ENCODE measurements around the gene MX1. TPM values are rescaled to one million over a fixed set of nuclear protein-coding genes. Genes with fewer than 3 reads are reported as not detected.

MX1 gene
- total RNA-seq, 2 donors from 2014 or later, result 65.2 to 154 TPM

GRCh38 chr21:41465176-41465781 is 39.2 kb downstream of the MX1 start:
- H3K9me3 Mint-ChIP-seq, result peaks cover 0 to 1% of the 10 kb centered on the region in 2 donors
- ATAC-seq (replicated peaks in 1 of 2) (no peak), DNase-seq (no peak)
- H3K4me3 Mint-ChIP-seq, result no peak overlapping the region
- peaks cover 2% of the 10 kb centered on the region in 2 donors for H3K36me3 Mint-ChIP-seq (ENCODE audit: insufficient read depth in 2 of 2)
- H3K27ac Mint-ChIP-seq, result no peak overlapping the region
- peaks cover 5% of the 10 kb centered on the region for H3K4me1 Mint-ChIP-seq (ENCODE audit: low read depth)
- peaks cover 19% of the 10 kb centered on the region for H3K27me3 Mint-ChIP-seq (ENCODE audit: low read depth)

DNA sequence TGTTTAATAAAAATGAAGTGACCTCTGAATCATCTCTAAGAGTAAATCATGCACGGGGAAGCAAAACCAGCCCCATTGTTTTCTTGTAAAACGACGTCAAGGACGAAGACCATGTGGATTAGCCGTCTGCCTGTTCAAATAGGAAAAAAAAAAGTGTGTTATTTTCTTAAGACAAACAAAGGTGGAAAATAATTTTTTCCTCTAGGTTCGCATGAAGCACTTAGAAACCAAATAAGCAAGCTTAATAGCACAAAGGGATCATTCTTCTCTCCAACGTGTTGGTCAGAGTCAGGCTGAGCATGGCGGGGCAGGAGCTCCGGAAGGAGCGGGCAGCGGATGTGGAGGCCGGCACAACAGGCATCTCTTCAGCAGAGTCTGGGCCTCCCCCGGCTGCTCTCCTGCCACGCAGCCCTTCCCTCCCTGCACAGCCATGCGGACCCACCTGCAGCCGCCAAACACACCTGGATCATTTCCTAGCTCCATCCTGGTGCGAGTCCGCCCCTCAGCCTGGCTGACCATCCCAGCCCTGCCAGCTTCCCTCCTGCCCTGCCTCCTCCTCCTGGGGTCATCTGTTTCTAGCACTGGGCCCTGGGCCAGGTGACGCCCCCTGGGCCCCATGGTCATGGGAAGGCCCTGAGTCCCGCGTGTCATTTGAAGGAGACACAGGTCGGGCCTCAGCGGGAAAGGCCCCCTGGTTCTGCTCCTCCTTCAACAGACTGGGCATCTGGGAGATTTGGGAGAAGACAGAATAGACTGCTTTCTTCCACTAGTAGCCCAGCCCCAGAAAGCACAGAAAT is 40.2 kb downstream of the MX1 start:
- ATAC-seq (replicated peaks in 1 of 2) (no peak), DNase-seq (no peak)
- H3K4me1 Mint-ChIP-seq (ENCODE audit: low read depth), result no peaks in the 10 kb centered on the region
- H3K27me3 Mint-ChIP-seq (ENCODE audit: low read depth), result peaks cover 19% of the 10 kb centered on the region
- peaks cover 2% of the 10 kb centered on the region in 2 donors for H3K36me3 Mint-ChIP-seq (ENCODE audit: insufficient read depth in 2 of 2)
- H3K9me3 Mint-ChIP-seq, result peaks cover 0 to 1% of the 10 kb centered on the region in 2 donors
- no peak overlapping the region for H3K27ac Mint-ChIP-seq
- H3K4me3 Mint-ChIP-seq, result no peak overlapping the region

DNA sequence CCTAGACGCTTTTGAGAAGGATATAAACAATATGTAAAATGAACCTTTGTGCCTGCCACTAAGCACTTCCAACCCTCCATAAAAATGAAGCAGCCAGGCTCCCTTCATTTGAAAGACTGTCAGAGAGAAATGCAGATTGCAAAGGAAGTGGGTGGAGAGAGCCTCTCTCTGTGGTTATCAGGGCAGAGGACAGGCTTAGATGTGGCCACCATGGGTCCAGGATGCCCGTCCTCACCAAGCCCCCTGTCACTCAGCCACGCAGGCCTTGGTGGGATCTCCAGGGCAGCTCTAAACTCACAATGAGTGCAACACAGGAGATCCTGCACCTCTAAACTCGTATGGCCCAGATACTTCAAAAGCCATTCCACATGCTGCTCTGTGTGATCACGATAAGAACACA is 44.0 kb downstream of the MX1 start:
- DNase-seq (no peak), ATAC-seq (replicated peaks in 1 of 2) (no peak)
- H3K9me3 Mint-ChIP-seq, result no peaks in the 10 kb centered on the region
- H3K36me3 Mint-ChIP-seq (ENCODE audit: insufficient read depth in 2 of 2), result no peaks in the 10 kb centered on the region
- H3K27ac Mint-ChIP-seq, result no peak overlapping the region
- H3K27me3 Mint-ChIP-seq (ENCODE audit: low read depth), result peaks cover 19% of the 10 kb centered on the region
- no peaks in the 10 kb centered on the region for H3K4me1 Mint-ChIP-seq (ENCODE audit: low read depth)
- no peak overlapping the region for H3K4me3 Mint-ChIP-seq

GRCh38 chr21:41472753-41473548 is 46.9 kb downstream of the MX1 start:
- ATAC-seq (replicated peaks in 1 of 2), result no peak
- Mint-ChIP-seq H3K9me3 (no peaks in the 10 kb centered on the region), H3K4me3 (no peak overlapping the region), H3K36me3 (ENCODE audit: insufficient read depth in 2 of 2) (no peaks in the 10 kb centered on the region), H3K27ac (no peak overlapping the region), H3K27me3 (ENCODE audit: low read depth) (peaks cover 26% of the 10 kb centered on the region), H3K4me1 (ENCODE audit: low read depth) (no peaks in the 10 kb centered on the region)
- DNase-seq, result no peak

- Mint-ChIP-seq H3K4me3 (no peak overlapping the region), H3K27ac (no peak overlapping the region), H3K36me3 (ENCODE audit: insufficient read depth in 2 of 2) (no peaks in the 10 kb centered on the region), H3K4me1 (ENCODE audit: low read depth) (no peaks in the 10 kb centered on the region), H3K27me3 (ENCODE audit: low read depth) (peaks cover 20% of the 10 kb centered on the region), H3K9me3 (no peaks in the 10 kb centered on the region)
- no peak for DNase-seq
- ATAC-seq (replicated peaks in 1 of 2), result no peak
These were observed 49.8 kb downstream of the MX1 start for GRCh38 chr21:41475714-41476420.

GRCh38 chr21:41477641-41478318 is 51.7 kb downstream of the MX1 start:
- no peak for DNase-seq
- H3K27me3 Mint-ChIP-seq (ENCODE audit: low read depth), result peaks cover 20% of the 10 kb centered on the region
- no peak for ATAC-seq (replicated peaks in 1 of 2)
- H3K9me3 Mint-ChIP-seq, result no peaks in the 10 kb centered on the region
- no peaks in the 10 kb centered on the region for H3K4me1 Mint-ChIP-seq (ENCODE audit: low read depth)
- H3K36me3 Mint-ChIP-seq (ENCODE audit: insufficient read depth in 2 of 2), result no peaks in the 10 kb centered on the region
- H3K27ac Mint-ChIP-seq, result no peak overlapping the region
- no peak overlapping the region for H3K4me3 Mint-ChIP-seq

DNA sequence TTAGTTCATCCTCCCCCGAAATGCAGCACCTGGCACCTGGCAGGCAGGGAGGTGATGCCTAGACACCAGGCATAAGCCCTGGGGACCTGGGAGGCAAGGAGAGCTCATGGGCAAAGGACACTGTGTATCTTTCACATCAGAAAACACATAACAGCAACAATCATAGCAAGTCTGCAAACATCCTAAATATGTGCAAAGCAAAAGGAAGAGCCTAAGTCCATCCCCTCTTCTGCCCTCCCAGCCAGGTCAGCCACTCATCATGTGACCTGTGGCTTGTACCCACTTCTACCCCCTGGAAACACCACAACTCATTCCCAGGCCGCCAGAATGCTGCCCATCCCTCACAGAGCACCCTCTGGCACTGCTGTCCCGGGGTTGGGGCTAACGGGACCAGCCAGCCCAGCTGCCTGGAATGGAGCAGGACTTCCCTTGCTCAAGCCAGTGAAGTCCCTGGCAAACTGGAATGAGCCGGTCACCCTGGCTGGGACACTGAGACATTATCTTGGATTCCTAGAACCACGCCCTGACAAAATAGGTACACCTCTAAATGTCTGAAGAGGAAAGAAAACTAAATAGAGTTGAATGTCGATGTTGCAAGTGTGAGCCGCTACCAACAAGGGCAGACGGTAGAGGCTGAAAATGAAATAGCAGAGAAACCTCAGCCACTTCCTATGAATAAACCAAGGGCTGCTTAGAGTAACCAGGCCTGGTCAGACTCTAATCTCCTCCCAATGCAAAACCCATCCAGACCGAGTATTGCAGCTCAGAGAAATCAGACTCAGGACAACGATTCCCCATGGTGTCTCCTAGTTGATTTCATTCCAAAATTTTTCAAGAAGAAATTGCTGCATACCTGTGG is 52.5 kb downstream of the MX1 start:
- Mint-ChIP-seq H3K4me1 (ENCODE audit: low read depth) (no peaks in the 10 kb centered on the region), H3K36me3 (ENCODE audit: insufficient read depth in 2 of 2) (no peaks in the 10 kb centered on the region), H3K27me3 (ENCODE audit: low read depth) (peaks cover 20% of the 10 kb centered on the region), H3K9me3 (no peaks in the 10 kb centered on the region), H3K27ac (no peak overlapping the region), H3K4me3 (no peak overlapping the region)
- DNase-seq (no peak), ATAC-seq (replicated peaks in 1 of 2) (no peak)

DNA sequence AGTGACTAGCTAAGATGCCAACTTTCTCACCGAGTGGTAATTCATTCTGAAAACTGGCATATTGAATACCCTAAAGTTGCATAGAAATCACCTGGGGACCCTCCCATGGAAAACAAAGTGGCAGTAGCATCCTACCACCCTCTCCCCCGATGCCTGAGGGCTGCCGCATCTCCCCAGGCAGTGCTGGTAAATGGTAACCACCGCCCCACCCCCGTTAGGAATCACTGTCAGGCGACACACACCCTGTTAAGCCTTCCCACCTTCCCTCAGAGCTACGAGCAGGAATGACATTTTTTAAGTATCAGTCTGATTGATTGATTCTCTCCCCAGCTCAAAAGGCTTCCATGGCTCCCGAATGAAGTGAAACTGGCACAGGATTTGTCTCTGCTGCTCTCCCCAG is 53.6 kb downstream of the MX1 start:
- no peak for DNase-seq
- H3K9me3 Mint-ChIP-seq, result no peaks in the 10 kb centered on the region
- no peak for ATAC-seq (replicated peaks in 1 of 2)
- no peaks in the 10 kb centered on the region for H3K4me1 Mint-ChIP-seq (ENCODE audit: low read depth)
- no peak overlapping the region for H3K4me3 Mint-ChIP-seq
- H3K27me3 Mint-ChIP-seq (ENCODE audit: low read depth), result peaks cover 20% of the 10 kb centered on the region
- H3K36me3 Mint-ChIP-seq (ENCODE audit: insufficient read depth in 2 of 2), result no peaks in the 10 kb centered on the region
- H3K27ac Mint-ChIP-seq, result no peak overlapping the region

DNA sequence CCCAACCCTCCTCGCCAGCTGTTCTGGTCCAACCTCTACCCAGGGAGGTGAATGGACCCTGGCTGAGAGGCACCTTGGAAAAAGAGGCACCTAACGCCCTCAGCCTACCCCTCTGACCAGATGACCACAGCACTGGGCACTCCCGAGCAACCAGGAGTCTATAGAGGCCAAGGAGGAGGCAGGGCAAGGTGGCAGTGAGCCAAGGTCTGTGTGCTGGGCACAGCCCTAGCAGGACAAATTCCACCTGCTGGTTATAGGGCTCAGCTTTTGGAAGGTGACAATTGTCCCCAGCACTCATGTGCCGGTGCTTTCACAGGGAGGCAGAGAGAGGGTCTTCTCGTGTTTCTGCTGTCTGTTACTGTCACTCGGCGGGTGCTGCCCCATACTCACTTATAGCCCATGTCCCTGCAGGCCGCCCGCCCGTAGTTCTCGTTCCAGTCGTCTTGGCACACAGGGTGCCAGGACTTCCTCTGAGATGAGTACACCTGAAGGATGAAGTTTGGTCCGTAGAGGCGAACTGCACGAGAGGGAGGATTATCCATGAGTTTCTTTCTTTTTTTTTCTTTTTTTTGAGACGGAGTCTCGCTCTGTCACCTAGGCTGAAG is 54.1 kb downstream of the MX1 start:
- DNase-seq, result no peak
- peaks cover 20% of the 10 kb centered on the region for H3K27me3 Mint-ChIP-seq (ENCODE audit: low read depth)
- no peak for ATAC-seq (replicated peaks in 1 of 2)
- no peaks in the 10 kb centered on the region for H3K9me3 Mint-ChIP-seq
- no peak overlapping the region for H3K4me3 Mint-ChIP-seq
- no peak overlapping the region for H3K27ac Mint-ChIP-seq
- H3K4me1 Mint-ChIP-seq (ENCODE audit: low read depth), result no peaks in the 10 kb centered on the region
- H3K36me3 Mint-ChIP-seq (ENCODE audit: insufficient read depth in 2 of 2), result no peaks in the 10 kb centered on the region

- no peak overlapping the region for H3K27ac Mint-ChIP-seq
- H3K27me3 Mint-ChIP-seq (ENCODE audit: low read depth), result peaks cover 20% of the 10 kb centered on the region
These were observed 55.2 kb downstream of the MX1 start for GRCh38 chr21:41481191-41481590.

GRCh38 chr21:41482301-41482700 is 56.3 kb downstream of the MX1 start:
- Mint-ChIP-seq H3K4me1 (ENCODE audit: low read depth) (no peaks in the 10 kb centered on the region), H3K27me3 (ENCODE audit: low read depth) (peaks cover 19% of the 10 kb centered on the region), H3K9me3 (no peaks in the 10 kb centered on the region), H3K36me3 (ENCODE audit: insufficient read depth in 2 of 2) (no peaks in the 10 kb centered on the region), H3K4me3 (no peak overlapping the region), H3K27ac (no peak overlapping the region)
- no peak for DNase-seq
- no peak for ATAC-seq (replicated peaks in 1 of 2)

More at GRCh38 chr21:41481191-41481590, 55.2 kb downstream of the MX1 start:
- no peak for DNase-seq
- no peaks in the 10 kb centered on the region for H3K4me1 Mint-ChIP-seq (ENCODE audit: low read depth)
- no peaks in the 10 kb centered on the region for H3K9me3 Mint-ChIP-seq
- H3K4me3 Mint-ChIP-seq, result no peak overlapping the region
- no peaks in the 10 kb centered on the region for H3K36me3 Mint-ChIP-seq (ENCODE audit: insufficient read depth in 2 of 2)
- no peak for ATAC-seq (replicated peaks in 1 of 2)
